Esophagus muscularis mucosa (tissue), 3 donors: Measurements from ENCODE around the gene RARB.

ENCODE experiments used
- POLR2A ChIP-seq: fragments of 450-650 bp; IDR thresholded peaks from one replicate; pipeline ENCODE4 v1.6.1; 2017; ENCODE audit warnings: antibody characterized with exemption, moderate library complexity, mild to moderate bottlenecking, low read depth
- POLR2AphosphoS5 ChIP-seq, 2 donors: sonication (generic); formaldehyde crosslinking; IDR thresholded peaks; one replicate each; pipeline ENCODE4 v1.6.1; 2017; ENCODE audit warnings: antibody characterized with exemption in 2 of 2
- TF ChIP-seq, protein P1 (sequence below), 3 experiments: fragments of 200-600 bp in 2 of 3; fragments of 450-650 bp in 1 of 3; sonication (generic) in 2 of 3; IDR thresholded peaks; one replicate each; pipeline ENCODE4 v1.5.1; 2017 to 2019; ENCODE audit warnings: antibody characterized with exemption in 3 of 3, mild to moderate bottlenecking in 2 of 3, moderate library complexity in 1 of 3

DNA sequence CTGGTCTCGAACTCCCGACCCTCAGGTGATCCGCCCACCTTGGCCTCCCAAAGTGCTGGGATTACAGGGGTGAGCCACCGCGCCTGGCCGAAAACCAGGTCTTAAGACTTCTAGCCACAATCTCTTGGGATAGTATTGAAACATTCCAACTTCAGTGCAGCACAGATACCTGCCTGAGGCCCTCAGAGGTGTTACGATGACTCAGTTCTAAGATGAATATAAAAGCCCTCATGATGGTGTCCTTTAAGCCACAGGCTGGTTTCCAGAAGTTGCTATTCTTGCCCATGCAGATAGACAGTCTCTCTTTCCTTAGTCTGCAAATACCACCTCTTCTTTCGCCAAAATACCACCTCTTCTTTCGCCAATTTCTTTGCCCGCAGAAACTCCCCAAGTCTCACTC lies 69.0 kb downstream of the RARB start:
- TF ChIP-seq POLR2AphosphoS5 (IDR thresholded peaks at IDR 0.05) (no peak), POLR2A (no peak)
- TF ChIP-seq, protein P1, sequence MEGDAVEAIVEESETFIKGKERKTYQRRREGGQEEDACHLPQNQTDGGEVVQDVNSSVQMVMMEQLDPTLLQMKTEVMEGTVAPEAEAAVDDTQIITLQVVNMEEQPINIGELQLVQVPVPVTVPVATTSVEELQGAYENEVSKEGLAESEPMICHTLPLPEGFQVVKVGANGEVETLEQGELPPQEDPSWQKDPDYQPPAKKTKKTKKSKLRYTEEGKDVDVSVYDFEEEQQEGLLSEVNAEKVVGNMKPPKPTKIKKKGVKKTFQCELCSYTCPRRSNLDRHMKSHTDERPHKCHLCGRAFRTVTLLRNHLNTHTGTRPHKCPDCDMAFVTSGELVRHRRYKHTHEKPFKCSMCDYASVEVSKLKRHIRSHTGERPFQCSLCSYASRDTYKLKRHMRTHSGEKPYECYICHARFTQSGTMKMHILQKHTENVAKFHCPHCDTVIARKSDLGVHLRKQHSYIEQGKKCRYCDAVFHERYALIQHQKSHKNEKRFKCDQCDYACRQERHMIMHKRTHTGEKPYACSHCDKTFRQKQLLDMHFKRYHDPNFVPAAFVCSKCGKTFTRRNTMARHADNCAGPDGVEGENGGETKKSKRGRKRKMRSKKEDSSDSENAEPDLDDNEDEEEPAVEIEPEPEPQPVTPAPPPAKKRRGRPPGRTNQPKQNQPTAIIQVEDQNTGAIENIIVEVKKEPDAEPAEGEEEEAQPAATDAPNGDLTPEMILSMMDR (IDR thresholded peaks at IDR 0.05) = no peak
